ENCODE results near the gene HPCAL1.
"Not testable (repeated sequence)": the region's sequence is repeated elsewhere in the genome, so short reads cannot be mapped to it uniquely, and the experiment has no call there.

Gene HPCAL1

DNA sequence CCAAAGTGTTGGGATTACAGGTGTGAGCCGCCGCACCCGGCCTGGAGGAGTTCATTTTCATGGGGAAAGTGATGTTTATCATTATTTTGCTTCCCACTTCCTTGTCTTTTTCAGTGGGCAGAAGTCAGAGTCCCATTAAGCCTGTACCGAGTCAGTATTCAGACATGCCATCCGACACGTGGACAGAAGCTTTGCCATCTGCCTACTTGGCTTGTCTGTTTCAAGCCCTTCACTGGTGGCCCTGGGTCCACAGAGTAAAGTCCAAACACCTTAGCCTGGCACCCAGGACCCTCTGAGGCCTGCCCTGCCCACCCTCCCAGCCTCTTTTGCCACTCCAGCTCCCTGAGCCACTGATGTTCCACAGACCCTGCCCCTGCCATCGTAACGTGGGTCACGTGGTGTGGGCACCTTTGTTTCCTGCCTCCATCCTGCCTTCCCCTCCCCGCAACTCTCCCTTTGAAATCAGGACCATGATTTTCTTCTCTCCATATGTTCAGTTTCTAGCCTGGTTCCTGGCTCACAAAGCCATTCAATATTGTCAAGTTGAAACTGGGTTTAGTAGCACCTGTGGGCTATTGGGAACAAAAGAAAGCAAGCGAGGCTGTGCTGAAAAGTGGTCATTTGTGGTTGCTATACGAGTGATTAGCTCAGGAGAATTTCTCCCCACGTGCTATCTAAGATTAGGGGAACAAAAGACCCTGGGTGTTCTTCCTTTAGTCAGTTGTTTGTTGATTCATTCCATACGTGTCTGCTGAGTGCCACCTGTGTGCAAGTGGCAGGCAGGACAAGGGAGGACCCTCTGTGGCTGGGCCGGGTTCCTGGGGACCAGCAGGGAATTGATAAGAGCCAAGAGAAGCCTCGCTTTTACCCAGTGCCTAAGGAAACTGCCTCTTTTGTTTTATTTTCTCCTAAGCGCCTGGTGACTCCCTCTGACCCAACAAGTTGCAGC, 150.5 kb downstream of the HPCAL1 start:
- Histone ChIP-seq H3K27ac (ENCODE audit: low read depth, low read length) (no peak overlapping the region), H3K27me3 (ENCODE audit: control insufficient read depth, insufficient read depth, low read length) (0 out of 2 replicates have a peak, but pooled peaks cover 9% of the 10 kb centered on the region), H3K36me3 (ENCODE audit: control insufficient read depth, insufficient read depth, low read length) (no peaks in the 10 kb centered on the region), H3K4me3 (ENCODE audit: low read depth, low read length) (no peak overlapping the region), H3K4me1 (ENCODE audit: control insufficient read depth, insufficient read depth, low read length) (peaks cover 14% of the 10 kb centered on the region), H3K9ac (ENCODE audit: low read length) (no peak overlapping the region), H3K9me3 (ENCODE audit: control insufficient read depth, insufficient read depth, low read depth, low read length) (no peaks in the 10 kb centered on the region)

DNA sequence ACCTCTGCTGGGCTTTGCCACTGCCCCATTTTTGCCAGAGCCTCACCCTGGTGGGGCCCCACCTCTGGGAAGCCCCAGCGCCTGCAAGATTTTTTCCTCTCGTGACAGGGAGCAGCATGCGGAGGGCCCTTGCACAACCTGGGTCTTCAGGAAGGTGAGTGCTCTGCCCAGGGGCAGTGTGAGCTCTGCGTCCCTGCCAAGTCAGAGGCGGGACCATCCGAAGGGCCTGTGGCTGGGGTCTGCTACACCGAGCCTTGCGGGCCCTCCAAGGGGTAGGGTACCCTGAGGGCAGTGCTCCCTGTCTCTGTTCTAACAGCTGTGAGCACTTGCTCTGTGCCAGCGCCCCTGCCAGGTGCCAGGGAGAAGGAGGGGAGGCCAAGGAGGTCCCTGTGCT, 151.2 kb downstream of the HPCAL1 start:
- H3K4me1 ChIP-seq (ENCODE audit: control insufficient read depth, insufficient read depth, low read length), result peaks cover 11% of the 10 kb centered on the region
- no peak overlapping the region for H3K27ac ChIP-seq (ENCODE audit: low read depth, low read length)
- H3K9me3 ChIP-seq (ENCODE audit: control insufficient read depth, insufficient read depth, low read depth, low read length), result no peaks in the 10 kb centered on the region
- H3K4me3 ChIP-seq (ENCODE audit: low read depth, low read length), result no peak overlapping the region
- H3K36me3 ChIP-seq (ENCODE audit: control insufficient read depth, insufficient read depth, low read length), result no peaks in the 10 kb centered on the region
- 0 out of 2 replicates have a peak, but pooled peaks cover 8% of the 10 kb centered on the region for H3K27me3 ChIP-seq (ENCODE audit: control insufficient read depth, insufficient read depth, low read length)
- no peak overlapping the region for H3K9ac ChIP-seq (ENCODE audit: low read length)

- Histone ChIP-seq H3K27me3 (ENCODE audit: control insufficient read depth, insufficient read depth, low read length) (0 out of 2 replicates have a peak, but pooled peaks cover 5% of the 10 kb centered on the region), H3K27ac (ENCODE audit: low read depth, low read length) (no peak overlapping the region), H3K9me3 (ENCODE audit: control insufficient read depth, insufficient read depth, low read depth, low read length) (no peaks in the 10 kb centered on the region), H3K9ac (ENCODE audit: low read length) (no peak overlapping the region), H3K4me3 (ENCODE audit: low read depth, low read length) (no peak overlapping the region), H3K36me3 (ENCODE audit: control insufficient read depth, insufficient read depth, low read length) (no peaks in the 10 kb centered on the region), H3K4me1 (ENCODE audit: control insufficient read depth, insufficient read depth, low read length) (peaks cover 11% of the 10 kb centered on the region)
Observed at GRCh38 chr2:10454505-10454904, 151.8 kb downstream of the HPCAL1 start.

DNA sequence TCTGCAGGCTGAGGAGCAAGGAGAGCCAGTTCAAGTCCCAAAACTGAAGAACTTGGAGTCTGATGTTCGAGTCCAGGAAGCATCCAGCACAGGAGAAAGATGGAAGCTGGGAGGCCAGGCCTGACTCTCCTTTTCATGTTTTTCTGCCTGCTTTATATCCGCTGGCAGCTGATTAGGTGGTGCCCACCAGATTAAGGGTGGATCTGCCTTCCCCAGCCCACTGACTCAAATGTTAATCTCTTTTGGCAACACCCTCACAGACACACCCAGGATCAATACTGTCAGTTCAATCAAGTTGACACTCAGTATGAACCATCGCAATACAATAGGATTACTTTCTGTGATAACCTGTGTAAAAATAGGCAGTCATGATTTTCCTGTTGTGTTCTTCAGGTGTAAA, 154.5 kb downstream of the HPCAL1 start:
- H3K4me1 ChIP-seq (ENCODE audit: control insufficient read depth, insufficient read depth, low read length); H3K27ac ChIP-seq (ENCODE audit: low read depth, low read length); H3K36me3 ChIP-seq (ENCODE audit: control insufficient read depth, insufficient read depth, low read length): not testable (repeated sequence)

DNA sequence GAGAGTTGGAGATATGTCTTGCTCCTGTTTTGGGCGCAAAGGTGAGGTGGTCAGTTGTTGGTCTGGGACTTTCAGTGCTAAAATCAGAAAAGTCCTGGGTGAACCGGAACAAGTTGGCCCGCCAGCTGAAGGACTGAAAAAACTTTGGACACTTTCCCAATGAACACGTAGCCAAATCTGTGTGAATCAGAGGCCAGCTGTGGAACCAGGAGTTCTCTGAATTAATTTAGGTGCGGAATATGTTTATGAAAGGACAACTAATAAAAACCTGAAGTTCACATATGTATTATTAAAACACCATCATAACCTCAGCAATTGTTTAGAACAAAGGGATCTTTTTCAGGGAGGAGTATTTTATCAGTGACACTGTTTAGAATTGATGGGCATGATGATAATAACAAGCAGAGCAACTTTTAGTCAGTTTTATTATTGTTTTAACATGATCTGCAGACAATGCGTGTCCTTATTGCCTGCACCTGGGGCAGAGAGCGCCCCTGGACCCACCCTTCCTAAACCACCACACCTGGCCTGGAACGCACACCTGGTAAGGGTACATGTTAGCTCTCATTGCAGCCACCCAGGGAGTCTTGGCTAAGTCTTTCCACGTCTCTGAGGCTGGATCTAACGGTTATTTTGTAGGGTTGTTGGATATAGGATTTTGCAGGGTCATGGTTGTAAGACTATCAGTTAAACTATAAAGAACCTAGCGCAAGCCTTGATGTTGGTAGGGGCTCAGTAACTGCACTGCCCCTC, 155.3 kb downstream of the HPCAL1 start:
- H3K9ac ChIP-seq (ENCODE audit: low read length), result no peak overlapping the region
- no peaks in the 10 kb centered on the region for H3K9me3 ChIP-seq (ENCODE audit: control insufficient read depth, insufficient read depth, low read depth, low read length)
- no peaks in the 10 kb centered on the region for H3K36me3 ChIP-seq (ENCODE audit: control insufficient read depth, insufficient read depth, low read length)
- H3K27me3 ChIP-seq (ENCODE audit: control insufficient read depth, insufficient read depth, low read length), result no peaks in the 10 kb centered on the region
- no peak overlapping the region for H3K27ac ChIP-seq (ENCODE audit: low read depth, low read length)
- H3K4me3 ChIP-seq (ENCODE audit: low read depth, low read length), result no peak overlapping the region
- no peaks in the 10 kb centered on the region for H3K4me1 ChIP-seq (ENCODE audit: control insufficient read depth, insufficient read depth, low read length)

More for the DNA sequence above, 154.5 kb downstream of the HPCAL1 start:
- not testable (repeated sequence) for H3K4me3 ChIP-seq (ENCODE audit: low read depth, low read length); H3K9me3 ChIP-seq (ENCODE audit: control insufficient read depth, insufficient read depth, low read depth, low read length); H3K9ac ChIP-seq (ENCODE audit: low read length); H3K27me3 ChIP-seq (ENCODE audit: control insufficient read depth, insufficient read depth, low read length)

- Histone ChIP-seq H3K9ac (ENCODE audit: low read length) (no peak overlapping the region), H3K4me3 (ENCODE audit: low read depth, low read length) (no peak overlapping the region), H3K27me3 (ENCODE audit: control insufficient read depth, insufficient read depth, low read length) (no peaks in the 10 kb centered on the region), H3K36me3 (ENCODE audit: control insufficient read depth, insufficient read depth, low read length) (no peaks in the 10 kb centered on the region), H3K27ac (ENCODE audit: low read depth, low read length) (no peak overlapping the region), H3K9me3 (ENCODE audit: control insufficient read depth, insufficient read depth, low read depth, low read length) (no peaks in the 10 kb centered on the region), H3K4me1 (ENCODE audit: control insufficient read depth, insufficient read depth, low read length) (no peaks in the 10 kb centered on the region)
Observed at GRCh38 chr2:10460366-10460796, 157.7 kb downstream of the HPCAL1 start.

DNA sequence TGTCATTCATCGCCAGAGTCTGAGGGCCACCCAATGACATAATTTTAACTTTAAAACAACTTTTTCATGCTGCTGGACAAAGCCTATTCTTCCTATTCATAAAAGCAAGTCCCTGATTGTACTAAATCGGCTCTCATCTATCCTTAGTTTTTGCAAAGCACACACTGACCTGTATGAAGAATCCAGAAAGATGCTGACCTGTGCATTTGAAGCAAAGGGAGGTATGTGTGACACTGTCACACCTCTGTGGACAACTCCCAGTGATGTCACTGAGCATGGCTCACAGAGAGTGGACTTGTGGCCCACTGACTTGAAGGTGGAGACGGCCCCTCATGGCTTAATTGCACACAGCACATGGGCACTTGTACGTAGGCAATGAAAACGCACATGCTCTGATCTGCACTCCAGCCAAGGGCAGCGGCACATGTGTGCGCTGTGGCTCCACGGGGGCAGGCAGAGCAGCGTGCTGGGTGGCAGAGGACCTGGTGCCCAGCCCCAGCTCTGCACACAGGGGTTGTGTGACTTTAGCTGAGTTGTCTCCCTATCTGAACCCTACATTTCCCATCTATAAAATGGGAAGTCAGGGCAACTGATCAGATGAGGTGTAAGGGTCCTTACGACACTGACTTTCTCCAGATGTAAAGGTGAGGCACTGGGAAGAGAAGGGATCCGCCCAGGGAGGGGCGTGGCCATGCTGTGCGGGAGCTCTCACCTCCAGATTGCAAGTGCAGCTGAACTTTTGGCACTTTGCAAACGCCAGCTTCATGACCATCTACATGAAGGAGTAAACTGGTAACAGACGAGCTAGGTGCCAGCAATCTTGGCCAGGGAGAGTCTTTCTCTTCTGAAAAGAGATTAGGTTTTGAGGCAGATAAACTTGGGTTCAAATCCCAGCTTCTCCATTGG, 159.7 kb downstream of the HPCAL1 start:
- no peaks in the 10 kb centered on the region for H3K36me3 ChIP-seq (ENCODE audit: control insufficient read depth, insufficient read depth, low read length)
- H3K4me3 ChIP-seq (ENCODE audit: low read depth, low read length), result no peak overlapping the region
- H3K9me3 ChIP-seq (ENCODE audit: control insufficient read depth, insufficient read depth, low read depth, low read length), result no peaks in the 10 kb centered on the region
- H3K27me3 ChIP-seq (ENCODE audit: control insufficient read depth, insufficient read depth, low read length), result no peaks in the 10 kb centered on the region
- no peak overlapping the region for H3K9ac ChIP-seq (ENCODE audit: low read length)
- H3K4me1 ChIP-seq (ENCODE audit: control insufficient read depth, insufficient read depth, low read length), result no peaks in the 10 kb centered on the region
- H3K27ac ChIP-seq (ENCODE audit: low read depth, low read length), result no peak overlapping the region

DNA sequence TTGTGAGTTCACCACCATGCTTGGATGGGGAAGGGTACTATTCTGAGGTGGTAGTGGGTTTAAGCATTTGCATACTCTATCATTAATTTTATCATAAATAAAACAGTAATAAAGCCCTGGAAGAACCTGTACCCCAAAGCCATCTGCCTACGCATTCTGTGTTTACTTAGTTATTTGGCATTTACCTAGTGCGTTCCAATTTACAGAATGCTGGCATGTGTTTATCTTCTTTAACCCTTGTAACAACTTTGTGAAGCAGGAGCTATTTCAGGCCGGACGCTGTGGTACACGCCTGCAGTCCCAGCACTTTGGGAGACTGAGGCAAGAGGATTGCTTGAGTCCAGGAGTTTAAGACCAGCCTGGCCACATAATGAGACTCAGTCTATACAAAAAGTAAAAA, 163.2 kb downstream of the HPCAL1 start:
- peaks cover 6% of the 10 kb centered on the region for H3K4me1 ChIP-seq (ENCODE audit: control insufficient read depth, insufficient read depth, low read length)
- no peak overlapping the region for H3K27ac ChIP-seq (ENCODE audit: low read depth, low read length)
- no peak overlapping the region for H3K9ac ChIP-seq (ENCODE audit: low read length)
- no peaks in the 10 kb centered on the region for H3K9me3 ChIP-seq (ENCODE audit: control insufficient read depth, insufficient read depth, low read depth, low read length)
- no peak overlapping the region for H3K4me3 ChIP-seq (ENCODE audit: low read depth, low read length)
- H3K36me3 ChIP-seq (ENCODE audit: control insufficient read depth, insufficient read depth, low read length), result no peaks in the 10 kb centered on the region
- no peaks in the 10 kb centered on the region for H3K27me3 ChIP-seq (ENCODE audit: control insufficient read depth, insufficient read depth, low read length)

DNA sequence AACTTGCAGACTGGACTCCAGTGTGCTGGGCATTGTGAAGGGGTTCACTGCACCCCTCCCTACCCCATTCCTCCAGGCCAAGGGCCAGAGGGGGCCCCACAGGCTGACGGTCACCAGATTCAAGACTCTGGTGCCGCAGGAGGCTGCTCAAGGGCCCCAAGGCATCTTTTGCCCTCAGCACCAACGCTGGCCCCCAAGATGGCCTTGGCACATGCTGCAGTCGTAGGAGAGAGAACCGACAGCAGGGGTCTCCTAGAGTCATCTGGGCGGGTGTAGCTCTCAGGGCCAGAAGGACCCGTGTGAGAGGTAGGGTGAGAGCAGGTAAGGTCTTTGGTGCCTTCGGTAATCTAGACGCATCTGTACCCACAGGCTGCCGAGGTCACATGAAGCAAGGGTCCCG, 164.1 kb downstream of the HPCAL1 start:
- Histone ChIP-seq H3K27ac (ENCODE audit: low read depth, low read length) (no peak overlapping the region), H3K9me3 (ENCODE audit: control insufficient read depth, insufficient read depth, low read depth, low read length) (no peaks in the 10 kb centered on the region)

DNA sequence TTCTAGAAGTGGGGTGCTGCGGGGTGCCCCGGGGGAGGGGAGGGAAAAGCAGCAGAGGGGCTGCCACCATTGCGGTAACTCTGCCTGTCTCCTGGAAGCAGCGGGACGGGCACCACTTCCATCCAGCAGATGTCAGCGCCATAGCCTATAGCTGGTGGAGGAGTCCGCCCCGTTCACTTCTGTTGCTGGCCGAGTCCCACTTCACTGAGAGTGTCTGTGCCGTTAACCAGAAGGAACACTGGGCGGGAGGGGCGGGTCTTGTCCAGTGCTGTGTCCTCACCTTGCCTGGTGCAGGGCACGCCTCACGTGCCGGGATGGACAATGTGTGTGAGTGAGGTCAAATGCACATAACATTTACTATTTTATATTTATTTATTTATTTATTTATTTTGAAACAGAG, 164.7 kb downstream of the HPCAL1 start:
- Histone ChIP-seq H3K27me3 (ENCODE audit: control insufficient read depth, insufficient read depth, low read length) (no peaks in the 10 kb centered on the region), H3K4me3 (ENCODE audit: low read depth, low read length) (no peak overlapping the region), H3K27ac (ENCODE audit: low read depth, low read length) (no peak overlapping the region), H3K9ac (ENCODE audit: low read length) (no peak overlapping the region), H3K36me3 (ENCODE audit: control insufficient read depth, insufficient read depth, low read length) (no peaks in the 10 kb centered on the region), H3K9me3 (ENCODE audit: control insufficient read depth, insufficient read depth, low read depth, low read length) (no peaks in the 10 kb centered on the region), H3K4me1 (ENCODE audit: control insufficient read depth, insufficient read depth, low read length) (peaks cover 6% of the 10 kb centered on the region)

More for the DNA sequence above, 164.1 kb downstream of the HPCAL1 start:
- Histone ChIP-seq H3K36me3 (ENCODE audit: control insufficient read depth, insufficient read depth, low read length) (no peaks in the 10 kb centered on the region), H3K4me3 (ENCODE audit: low read depth, low read length) (no peak overlapping the region), H3K9ac (ENCODE audit: low read length) (no peak overlapping the region), H3K27me3 (ENCODE audit: control insufficient read depth, insufficient read depth, low read length) (no peaks in the 10 kb centered on the region), H3K4me1 (ENCODE audit: control insufficient read depth, insufficient read depth, low read length) (peaks cover 6% of the 10 kb centered on the region)

All from HUES6 (cell line).